G401.6 (cell line): ENCODE data around the gene DCC.
"Not testable (repeated sequence)": the region's sequence is repeated elsewhere in the genome, so short reads cannot be mapped to it uniquely, and the experiment has no call there.

Source experiments
- FAIRE-seq: peaks from 2 replicates; lab custom pipeline; 2012; peaks lifted over from hg19 to GRCh38; lab: Jason Lieb, UNC

Gene DCC

GRCh38 chr18:52348209-52348608 lies 8.2 kb downstream of the DCC start:
- FAIRE-seq: no peak

- no peak for FAIRE-seq
These were observed 9.5 kb downstream of the DCC start for GRCh38 chr18:52349498-52349897.

GRCh38 chr18:52352920-52353319 lies 12.9 kb downstream of the DCC start:
- no peak for FAIRE-seq

GRCh38 chr18:52353589-52353988 lies 13.6 kb downstream of the DCC start:
- no peak for FAIRE-seq

GRCh38 chr18:52363861-52364260 lies 23.9 kb downstream of the DCC start:
- no peak for FAIRE-seq

GRCh38 chr18:52366851-52367250 lies 26.9 kb downstream of the DCC start:
- not testable (repeated sequence) for FAIRE-seq

- no peak for FAIRE-seq
These were observed 28.2 kb downstream of the DCC start for GRCh38 chr18:52367953-52368742.

GRCh38 chr18:52370841-52371240 lies 30.8 kb downstream of the DCC start:
- FAIRE-seq: no peak

GRCh38 chr18:52376104-52376503 lies 36.1 kb downstream of the DCC start:
- FAIRE-seq: no peak

GRCh38 chr18:52377094-52377493 lies 37.1 kb downstream of the DCC start:
- FAIRE-seq: no peak

- FAIRE-seq: no peak
These were observed 46.3 kb downstream of the DCC start for GRCh38 chr18:52386306-52386705.

GRCh38 chr18:52387175-52387574 lies 47.2 kb downstream of the DCC start:
- FAIRE-seq: no peak

GRCh38 chr18:52391810-52392559 lies 52.0 kb downstream of the DCC start:
- FAIRE-seq: no peak

GRCh38 chr18:52394602-52395001 lies 54.6 kb downstream of the DCC start:
- no peak for FAIRE-seq

GRCh38 chr18:52395146-52395852 lies 55.3 kb downstream of the DCC start:
- FAIRE-seq: no peak

- FAIRE-seq: no peak
These were observed 61.2 kb downstream of the DCC start for GRCh38 chr18:52401236-52401635.

GRCh38 chr18:52402814-52403213 lies 62.8 kb downstream of the DCC start:
- no peak for FAIRE-seq

GRCh38 chr18:52403291-52404021 lies 63.5 kb downstream of the DCC start:
- FAIRE-seq: no peak

- no peak for FAIRE-seq
These were observed 68.9 kb downstream of the DCC start for GRCh38 chr18:52408800-52409302.

GRCh38 chr18:52409727-52410126 lies 69.7 kb downstream of the DCC start:
- FAIRE-seq: no peak

GRCh38 chr18:52415131-52415530 lies 75.1 kb downstream of the DCC start:
- FAIRE-seq: no peak

GRCh38 chr18:52422985-52423601 lies 83.1 kb downstream of the DCC start:
- FAIRE-seq: no peak
